HL-60 (cell line): ENCODE results near the gene DLEU7.

ENCODE experiments used
- POLR2AphosphoS5 ChIP-seq: IDR thresholded peaks from 2 replicates; pipeline ENCODE4 v1.6.1; 2012; ENCODE audit warnings: low read depth
- SPI1 ChIP-seq: IDR thresholded peaks from 2 replicates; pipeline ENCODE4 v1.6.1; 2012; ENCODE audit warnings: low read depth, mild to moderate bottlenecking, borderline replicate concordance
- TF ChIP-seq, protein P1 (sequence below): IDR thresholded peaks from one replicate; pipeline ENCODE4 v1.5.1; 2011; ENCODE audit warnings: low read length, control low read depth, inconsistent platforms; ENCODE audit not compliant: insufficient read depth
- TF ChIP-seq, protein P2 (sequence below): IDR thresholded peaks from 2 replicates; pipeline ENCODE4 v1.6.1; 2012; ENCODE audit warnings: low read depth; ENCODE audit not compliant: insufficient replicate concordance

DNA sequence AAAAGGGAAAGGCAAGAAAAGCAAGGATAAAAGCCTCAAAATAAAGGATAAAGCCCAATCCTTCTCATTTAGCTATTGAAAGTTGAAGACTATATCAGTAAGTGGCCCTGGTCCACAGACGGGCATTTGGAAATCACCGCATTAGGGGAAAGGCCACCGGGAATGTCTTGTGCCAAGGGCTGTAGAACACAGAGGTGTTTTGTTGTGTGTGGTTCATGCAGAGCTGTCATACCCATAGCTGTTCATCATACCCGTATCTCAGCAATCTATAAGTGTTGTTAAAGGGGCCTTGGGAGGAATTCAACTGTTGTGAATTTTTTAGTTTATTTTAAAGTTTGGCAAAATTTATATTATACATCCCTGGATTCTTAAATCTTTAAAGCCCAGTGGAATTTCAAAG lies 33.0 kb downstream of the DLEU7 start:
- TF ChIP-seq, protein P1, sequence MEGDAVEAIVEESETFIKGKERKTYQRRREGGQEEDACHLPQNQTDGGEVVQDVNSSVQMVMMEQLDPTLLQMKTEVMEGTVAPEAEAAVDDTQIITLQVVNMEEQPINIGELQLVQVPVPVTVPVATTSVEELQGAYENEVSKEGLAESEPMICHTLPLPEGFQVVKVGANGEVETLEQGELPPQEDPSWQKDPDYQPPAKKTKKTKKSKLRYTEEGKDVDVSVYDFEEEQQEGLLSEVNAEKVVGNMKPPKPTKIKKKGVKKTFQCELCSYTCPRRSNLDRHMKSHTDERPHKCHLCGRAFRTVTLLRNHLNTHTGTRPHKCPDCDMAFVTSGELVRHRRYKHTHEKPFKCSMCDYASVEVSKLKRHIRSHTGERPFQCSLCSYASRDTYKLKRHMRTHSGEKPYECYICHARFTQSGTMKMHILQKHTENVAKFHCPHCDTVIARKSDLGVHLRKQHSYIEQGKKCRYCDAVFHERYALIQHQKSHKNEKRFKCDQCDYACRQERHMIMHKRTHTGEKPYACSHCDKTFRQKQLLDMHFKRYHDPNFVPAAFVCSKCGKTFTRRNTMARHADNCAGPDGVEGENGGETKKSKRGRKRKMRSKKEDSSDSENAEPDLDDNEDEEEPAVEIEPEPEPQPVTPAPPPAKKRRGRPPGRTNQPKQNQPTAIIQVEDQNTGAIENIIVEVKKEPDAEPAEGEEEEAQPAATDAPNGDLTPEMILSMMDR = no peak
- TF ChIP-seq POLR2AphosphoS5 (no peak), SPI1 (no peak)
- TF ChIP-seq, protein P2, sequence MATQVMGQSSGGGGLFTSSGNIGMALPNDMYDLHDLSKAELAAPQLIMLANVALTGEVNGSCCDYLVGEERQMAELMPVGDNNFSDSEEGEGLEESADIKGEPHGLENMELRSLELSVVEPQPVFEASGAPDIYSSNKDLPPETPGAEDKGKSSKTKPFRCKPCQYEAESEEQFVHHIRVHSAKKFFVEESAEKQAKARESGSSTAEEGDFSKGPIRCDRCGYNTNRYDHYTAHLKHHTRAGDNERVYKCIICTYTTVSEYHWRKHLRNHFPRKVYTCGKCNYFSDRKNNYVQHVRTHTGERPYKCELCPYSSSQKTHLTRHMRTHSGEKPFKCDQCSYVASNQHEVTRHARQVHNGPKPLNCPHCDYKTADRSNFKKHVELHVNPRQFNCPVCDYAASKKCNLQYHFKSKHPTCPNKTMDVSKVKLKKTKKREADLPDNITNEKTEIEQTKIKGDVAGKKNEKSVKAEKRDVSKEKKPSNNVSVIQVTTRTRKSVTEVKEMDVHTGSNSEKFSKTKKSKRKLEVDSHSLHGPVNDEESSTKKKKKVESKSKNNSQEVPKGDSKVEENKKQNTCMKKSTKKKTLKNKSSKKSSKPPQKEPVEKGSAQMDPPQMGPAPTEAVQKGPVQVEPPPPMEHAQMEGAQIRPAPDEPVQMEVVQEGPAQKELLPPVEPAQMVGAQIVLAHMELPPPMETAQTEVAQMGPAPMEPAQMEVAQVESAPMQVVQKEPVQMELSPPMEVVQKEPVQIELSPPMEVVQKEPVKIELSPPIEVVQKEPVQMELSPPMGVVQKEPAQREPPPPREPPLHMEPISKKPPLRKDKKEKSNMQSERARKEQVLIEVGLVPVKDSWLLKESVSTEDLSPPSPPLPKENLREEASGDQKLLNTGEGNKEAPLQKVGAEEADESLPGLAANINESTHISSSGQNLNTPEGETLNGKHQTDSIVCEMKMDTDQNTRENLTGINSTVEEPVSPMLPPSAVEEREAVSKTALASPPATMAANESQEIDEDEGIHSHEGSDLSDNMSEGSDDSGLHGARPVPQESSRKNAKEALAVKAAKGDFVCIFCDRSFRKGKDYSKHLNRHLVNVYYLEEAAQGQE = no peak
